Measurements from ENCODE around the gene GRB7.

- TF ChIP-seq CTCF (IDR thresholded peaks at IDR 0.05) (no peak), POLR2AphosphoS5 (IDR thresholded peaks at IDR 0.05) (no peak), POLR2A (IDR thresholded peaks at IDR 0.05) (no peak)
Measured at GRCh38 chr17:39781861-39782213, 44.1 kb downstream of the GRB7 start.
